ENCODE results near the gene LMAN2. TPM values are rescaled to one million over a fixed set of nuclear protein-coding genes. Genes with fewer than 3 reads are reported as not detected.

Gene LMAN2
- total RNA-seq, 1 experiment from 2014 or later: 106 TPM

- H3K27me3 Mint-ChIP-seq (ENCODE audit: low read depth): peaks cover under 1% of the 10 kb centered on the region; the same call in 1 of the 2 replicates
- Histone ChIP-seq H4K91ac (ENCODE audit: insufficient read length, low read depth, low read length) (no peak overlapping the region), H3K79me1 (ENCODE audit: insufficient read depth, low read depth, low read length, poor library complexity, severe bottlenecking) (peaks cover 4% of the 10 kb centered on the region), H2AK5ac (ENCODE audit: insufficient read length, low read length) (no peak overlapping the region), H2BK20ac (ENCODE audit: low read depth, low read length, poor library complexity, severe bottlenecking) (no peak overlapping the region), H3K23me2 (ENCODE audit: insufficient read length, low read depth, low read length, poor library complexity, severe bottlenecking) (no peaks in the 10 kb centered on the region), H3K14ac (ENCODE audit: insufficient read depth, low read length) (no peak overlapping the region), H3K9me3 (ENCODE audit: control insufficient read depth, low read depth, low read length) (no peaks in the 10 kb centered on the region), H3K4ac (ENCODE audit: low read depth, low read length) (no peak overlapping the region), H3K27me3 (ENCODE audit: insufficient read depth, low read length) (no peaks in the 10 kb centered on the region), H3K79me2 (ENCODE audit: insufficient read depth, low read length) (no peaks in the 10 kb centered on the region), H3K27ac (ENCODE audit: insufficient read length, low read depth, low read length) (no peak overlapping the region), H3K18ac (ENCODE audit: insufficient read length, low read depth, low read length) (no peak overlapping the region), H3K56ac (ENCODE audit: insufficient read length, low read depth, low read length) (no peak overlapping the region), H3T11ph (ENCODE audit: low read length) (no peak overlapping the region), H4K8ac (replicated peaks; ENCODE audit: insufficient read length, low read depth, low read length) (no peak overlapping the region), H4K5ac (ENCODE audit: insufficient read length, low read depth, low read length) (no peak overlapping the region), H4K20me1 (ENCODE audit: control insufficient read depth, insufficient read depth, insufficient read length) (no peaks in the 10 kb centered on the region), H2BK15ac (ENCODE audit: low read depth, low read length) (no peak overlapping the region), H3K4me2 (ENCODE audit: insufficient read depth, insufficient read length, low read length) (no peak overlapping the region), H2AFZ (ENCODE audit: low read length) (no peak overlapping the region), H3K9ac (ENCODE audit: extremely low read depth, insufficient read length, low read length) (no peak overlapping the region), H3K4me1 (ENCODE audit: insufficient read depth, low read length) (no peaks in the 10 kb centered on the region), H2BK120ac (ENCODE audit: low read depth, low read length, poor library complexity, severe bottlenecking) (no peak overlapping the region), H2BK5ac (ENCODE audit: insufficient read length, low read length) (no peak overlapping the region), H3K23ac (ENCODE audit: insufficient read length, low read depth, low read length) (no peak overlapping the region), H2BK12ac (ENCODE audit: insufficient read length, low read depth, low read length) (no peak overlapping the region)
- TF ChIP-seq CTCF (conservative IDR thresholded peaks at IDR 0.05): no peak
- WGBS (ENCODE audit: extremely low coverage, insufficient read length, low lambda C conversion rate): no CpG with 5 or more reads among the region's 9 CpGs
- H3K4me3 Mint-ChIP-seq: no peak overlapping the region
- DNase-seq: no peak
- no peaks in the 10 kb centered on the region for H3K9me3 Mint-ChIP-seq
- peaks cover 45 to 76% (median 60%) of the 10 kb centered on the region in 3 experiments for H3K36me3 Mint-ChIP-seq (ENCODE audit: insufficient read depth in 1 of 3, low read depth in 3 of 3)
- H3K27ac Mint-ChIP-seq: peak overlapping the region; percentile 42 to 77 (median 70); a peak in 3 of 7 replicates
- peaks cover 30 to 39% of the 10 kb centered on the region in 2 experiments for H3K4me1 Mint-ChIP-seq
Observed at GRCh38 chr5:177295924-177296323, 55.5 kb downstream of the LMAN2 start.
